ENCODE results near the gene PPP1R27.

- TF ChIP-seq CTCF (IDR thresholded peaks at IDR 0.05) = no peak
- TF ChIP-seq POLR2A (IDR thresholded peaks at IDR 0.05) = no peak
- no peak for TF ChIP-seq POLR2AphosphoS5 (IDR thresholded peaks at IDR 0.05; ENCODE audit: insufficient read depth in 1 of 2, low read depth in 1 of 2)
Observed at GRCh38 chr17:81884520-81884919, 49.7 kb upstream of the PPP1R27 start.

Measured in vagina (tissue), 2 donors.